ENCODE results near the gene TTYH1.

The TTYH1 gene

GRCh38 chr19:54458648-54459281 lies 43.5 kb downstream of the TTYH1 start:
- no peak overlapping the region for H3K4me3 ChIP-seq (ENCODE audit: low read depth, low read length)
- no peaks in the 10 kb centered on the region for H3K27me3 ChIP-seq
- no peak for DNase-seq
- H3K9me3 ChIP-seq, result no peaks in the 10 kb centered on the region
- H3K4me1 ChIP-seq, result peaks cover 4% of the 10 kb centered on the region; the same call in 1 of the 2 replicates
- H3K36me3 ChIP-seq, result peaks cover 75% of the 10 kb centered on the region
- no peak for TF ChIP-seq CTCF (IDR thresholded peaks at IDR 0.05; ENCODE audit: low read depth, low read length)

- TF ChIP-seq CTCF (IDR thresholded peaks at IDR 0.05; ENCODE audit: low read depth, low read length), result no peak
- H3K4me3 ChIP-seq (ENCODE audit: low read depth, low read length), result no peak overlapping the region
- DNase-seq, result no peak
- H3K9me3 ChIP-seq, result no peaks in the 10 kb centered on the region
- peaks cover 4% of the 10 kb centered on the region; the same call in 1 of the 2 replicates for H3K4me1 ChIP-seq
- H3K36me3 ChIP-seq, result peaks cover 67% of the 10 kb centered on the region
- H3K27me3 ChIP-seq, result no peaks in the 10 kb centered on the region
These were observed 44.3 kb downstream of the TTYH1 start for GRCh38 chr19:54459282-54460229.

GRCh38 chr19:54460230-54461005 lies 45.2 kb downstream of the TTYH1 start:
- no peak for TF ChIP-seq CTCF (IDR thresholded peaks at IDR 0.05; ENCODE audit: low read depth, low read length)
- no peak overlapping the region for H3K4me3 ChIP-seq (ENCODE audit: low read depth, low read length)
- no peaks in the 10 kb centered on the region for H3K27me3 ChIP-seq
- H3K36me3 ChIP-seq, result peaks cover 58% of the 10 kb centered on the region
- no peaks in the 10 kb centered on the region for H3K9me3 ChIP-seq
- H3K4me1 ChIP-seq, result peaks cover 4% of the 10 kb centered on the region; the same call in 1 of the 2 replicates
- no peak for DNase-seq

GRCh38 chr19:54461210-54461609 lies 45.9 kb downstream of the TTYH1 start:
- H3K27me3 ChIP-seq, result no peaks in the 10 kb centered on the region
- no peak for TF ChIP-seq CTCF (IDR thresholded peaks at IDR 0.05; ENCODE audit: low read depth, low read length)
- no peak overlapping the region for H3K4me3 ChIP-seq (ENCODE audit: low read depth, low read length)
- H3K4me1 ChIP-seq, result peaks cover 4% of the 10 kb centered on the region; the same call in 1 of the 2 replicates
- H3K9me3 ChIP-seq, result no peaks in the 10 kb centered on the region
- DNase-seq, result no peak
- peaks cover 50% of the 10 kb centered on the region for H3K36me3 ChIP-seq

GRCh38 chr19:54461613-54462012 lies 46.3 kb downstream of the TTYH1 start:
- no peak for TF ChIP-seq CTCF (IDR thresholded peaks at IDR 0.05; ENCODE audit: low read depth, low read length)
- H3K4me1 ChIP-seq, result peaks cover 4% of the 10 kb centered on the region; the same call in 1 of the 2 replicates
- no peak for DNase-seq
- no peaks in the 10 kb centered on the region for H3K27me3 ChIP-seq
- no peak overlapping the region for H3K4me3 ChIP-seq (ENCODE audit: low read depth, low read length)
- peaks cover 46% of the 10 kb centered on the region for H3K36me3 ChIP-seq
- H3K9me3 ChIP-seq, result no peaks in the 10 kb centered on the region

Measured in BE2C (cell line).